GM19328 (cell line): Measurements from ENCODE around the gene LRTM2.

Experiments
- ATAC-seq: cut with Tn5 transposase; IDR thresholded peaks from one replicate; pipeline ENCODE4 v1.9.1; 2021; ENCODE audit warnings: mild to moderate bottlenecking, moderate library complexity; ENCODE audit not compliant: unreplicated experiment

Gene LRTM2

DNA sequence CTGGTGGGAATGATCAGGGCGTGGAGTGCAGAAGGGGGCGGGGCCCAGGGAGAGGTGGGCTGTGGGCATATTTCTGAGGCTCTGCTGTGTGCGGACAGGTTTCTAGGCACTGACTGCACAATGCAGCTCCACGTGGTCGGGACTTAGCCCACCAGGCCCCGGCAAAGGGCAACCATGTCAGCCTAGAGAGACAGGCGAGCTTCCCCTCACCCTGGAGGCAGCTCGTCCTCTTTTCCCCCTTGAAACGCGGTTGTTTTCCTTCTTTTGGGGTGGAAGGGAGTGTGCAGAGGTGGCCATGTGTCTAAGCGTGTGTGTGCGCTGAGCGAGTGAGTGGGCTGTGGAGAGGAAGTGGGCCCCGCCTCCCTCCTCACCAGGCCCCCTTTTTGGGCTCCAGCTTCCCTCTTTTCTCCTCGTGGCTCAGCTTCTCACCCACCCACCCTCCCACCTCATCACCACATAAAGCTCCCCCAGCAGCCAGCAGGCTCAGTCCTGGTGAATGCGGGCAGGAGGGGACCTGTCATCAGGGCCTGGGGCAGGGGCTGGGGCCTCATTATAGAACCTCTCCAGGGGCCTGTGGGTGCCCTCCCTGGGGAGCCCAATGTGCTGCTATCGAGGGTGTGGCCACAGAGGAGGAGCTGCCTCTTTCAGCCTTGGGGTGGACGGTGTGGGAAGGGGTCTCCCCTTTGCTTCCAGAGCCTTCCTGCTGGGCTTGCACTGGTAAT lies 22.0 kb downstream of the LRTM2 start:
- ATAC-seq = no peak

DNA sequence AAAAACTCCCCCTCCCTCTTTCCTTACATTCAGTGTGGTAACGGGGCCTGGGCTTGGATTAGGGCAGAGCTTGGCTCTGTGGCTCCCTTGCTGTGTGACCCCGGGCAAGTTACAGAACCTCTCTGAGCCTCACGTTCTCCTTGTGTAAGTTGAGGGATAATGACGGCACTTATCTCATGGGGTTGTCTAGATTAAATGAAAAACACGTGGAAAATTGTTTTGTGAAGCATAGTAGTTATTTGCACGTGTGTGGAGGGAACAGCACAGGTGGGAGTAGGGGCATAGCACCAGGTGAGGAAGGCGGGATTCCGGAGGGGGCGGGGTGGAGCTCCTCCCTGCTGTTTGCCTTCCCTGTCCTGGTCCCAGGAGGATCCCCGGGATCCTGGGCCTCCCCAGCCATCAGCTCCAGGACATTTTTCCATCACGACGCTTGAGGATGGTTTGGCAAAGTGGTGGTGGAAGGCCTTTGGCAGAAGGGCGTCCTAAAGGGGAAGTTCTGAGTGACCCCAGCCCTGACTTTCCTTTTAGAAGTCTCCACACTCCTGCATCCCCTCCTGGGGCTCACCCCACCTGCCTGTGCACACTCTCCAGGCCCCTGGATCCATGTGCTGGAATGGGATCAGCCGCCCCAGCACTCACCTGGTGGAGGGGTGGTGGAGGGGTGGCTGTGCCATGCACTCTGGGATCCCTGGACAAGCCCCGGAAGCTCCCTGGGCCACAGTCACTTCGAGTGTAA lies 22.7 kb downstream of the LRTM2 start:
- no peak for ATAC-seq

DNA sequence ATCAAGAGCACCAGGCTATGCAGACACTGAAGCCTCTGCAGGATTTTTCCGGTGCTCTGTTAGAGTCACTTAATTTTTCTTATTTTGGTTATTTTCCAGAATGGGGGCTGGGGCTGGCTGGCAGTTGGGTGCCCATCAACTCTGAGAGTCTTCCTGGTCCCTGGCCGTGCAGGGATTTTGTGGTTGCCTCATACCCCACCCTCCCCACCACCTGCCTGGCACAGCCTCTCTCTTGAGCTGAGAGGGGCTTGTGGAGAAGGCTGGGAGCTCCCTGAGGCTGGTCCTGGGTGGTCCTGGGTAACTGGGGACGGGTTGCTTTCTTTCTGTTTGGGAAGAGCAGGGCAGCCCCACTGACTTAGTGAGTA lies 23.3 kb downstream of the LRTM2 start:
- ATAC-seq = no peak

DNA sequence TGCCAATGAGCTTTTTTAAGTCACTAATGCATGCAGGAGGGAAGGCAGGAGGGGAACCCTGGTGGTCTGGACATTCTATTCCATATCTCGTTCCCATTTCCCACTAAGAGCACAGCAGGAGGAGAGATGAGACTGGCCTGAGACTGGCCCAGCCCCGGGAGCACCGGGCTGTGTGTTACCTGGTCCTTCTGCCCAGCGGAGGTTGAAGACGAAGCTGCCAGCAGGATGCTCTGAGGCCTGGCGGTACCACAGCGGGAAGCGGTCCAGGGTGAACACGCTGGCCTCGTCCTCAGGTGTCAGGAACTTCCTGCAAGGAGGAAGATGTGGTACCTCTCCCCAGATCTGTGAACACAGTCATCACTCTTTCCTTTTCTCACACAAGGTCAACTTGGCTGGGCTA lies 23.9 kb downstream of the LRTM2 start:
- ATAC-seq = no peak

DNA sequence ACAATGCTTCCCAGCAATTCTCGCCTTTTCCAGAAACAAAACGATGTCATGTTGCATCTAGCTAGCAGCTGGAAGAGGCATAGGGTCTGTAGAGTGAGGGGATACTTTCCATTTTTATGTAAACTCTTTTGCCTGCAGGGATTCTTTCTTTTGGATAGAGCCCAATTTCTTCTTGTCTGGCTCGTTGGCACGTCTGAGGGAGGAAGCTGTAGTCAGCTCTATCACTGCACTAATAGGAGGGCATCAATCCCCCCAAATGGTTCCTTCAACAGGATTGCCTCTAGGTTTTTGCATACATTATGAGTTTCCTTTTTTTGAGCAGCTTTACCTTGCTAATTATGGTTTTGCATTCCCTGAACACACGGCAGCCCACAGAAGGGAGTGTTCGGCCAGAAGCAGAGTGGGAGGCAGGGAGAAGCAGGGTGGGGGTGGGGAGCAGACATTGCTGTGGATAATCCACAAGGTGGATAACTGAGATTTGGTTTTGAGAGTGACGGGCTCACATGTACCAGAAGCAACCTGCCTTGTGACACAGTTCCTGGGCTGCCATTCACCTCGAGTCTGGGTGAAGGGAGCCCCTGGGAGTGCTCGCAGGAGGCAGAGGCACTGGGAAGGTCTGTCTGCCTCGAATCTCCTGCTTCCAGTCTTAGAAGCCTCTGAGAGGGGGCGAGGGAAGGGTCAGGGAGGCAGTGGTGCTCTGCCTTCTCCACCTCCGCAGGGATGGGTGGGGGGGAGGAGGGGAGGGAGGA lies 24.5 kb downstream of the LRTM2 start:
- no peak for ATAC-seq

DNA sequence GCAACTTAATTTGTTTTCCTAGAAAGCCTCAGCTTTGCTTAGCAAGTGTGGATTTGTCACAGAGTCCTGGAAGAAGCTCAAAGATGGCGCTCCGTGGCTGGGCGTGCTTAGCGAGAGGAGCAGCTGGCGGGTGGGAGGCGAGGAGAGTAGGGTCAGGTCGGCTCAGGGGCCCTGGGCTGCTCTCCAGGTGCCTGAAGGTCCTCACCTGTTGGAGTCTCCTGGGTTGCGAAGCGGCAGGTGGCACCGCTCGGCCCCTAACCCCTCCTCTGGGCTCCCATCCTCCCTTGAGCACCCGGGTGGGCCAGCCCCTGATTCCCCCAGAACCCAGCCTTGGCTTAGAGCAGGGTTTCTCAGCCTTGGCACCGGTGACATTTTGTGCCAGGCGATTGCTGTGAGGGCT lies 25.1 kb downstream of the LRTM2 start:
- no peak for ATAC-seq

DNA sequence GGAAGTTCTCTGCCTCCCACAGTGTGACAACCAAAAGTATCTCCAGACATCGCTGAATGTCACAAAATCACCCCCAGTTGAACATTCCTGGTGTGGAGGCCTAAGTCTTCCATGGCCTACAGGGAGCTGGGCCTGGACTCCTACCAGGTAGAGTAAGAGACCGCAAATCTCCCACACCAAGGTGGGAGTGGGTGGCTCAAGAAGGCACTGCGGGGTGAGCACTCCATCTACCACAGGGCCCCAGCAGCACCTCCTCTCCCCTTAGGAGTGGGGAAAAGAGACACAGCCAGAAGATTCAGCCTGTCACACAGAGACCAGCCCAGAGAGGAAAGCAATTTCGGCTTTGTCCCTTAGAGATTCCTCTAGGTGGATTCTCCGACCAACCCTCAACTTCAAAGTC lies 25.5 kb downstream of the LRTM2 start:
- no peak for ATAC-seq

DNA sequence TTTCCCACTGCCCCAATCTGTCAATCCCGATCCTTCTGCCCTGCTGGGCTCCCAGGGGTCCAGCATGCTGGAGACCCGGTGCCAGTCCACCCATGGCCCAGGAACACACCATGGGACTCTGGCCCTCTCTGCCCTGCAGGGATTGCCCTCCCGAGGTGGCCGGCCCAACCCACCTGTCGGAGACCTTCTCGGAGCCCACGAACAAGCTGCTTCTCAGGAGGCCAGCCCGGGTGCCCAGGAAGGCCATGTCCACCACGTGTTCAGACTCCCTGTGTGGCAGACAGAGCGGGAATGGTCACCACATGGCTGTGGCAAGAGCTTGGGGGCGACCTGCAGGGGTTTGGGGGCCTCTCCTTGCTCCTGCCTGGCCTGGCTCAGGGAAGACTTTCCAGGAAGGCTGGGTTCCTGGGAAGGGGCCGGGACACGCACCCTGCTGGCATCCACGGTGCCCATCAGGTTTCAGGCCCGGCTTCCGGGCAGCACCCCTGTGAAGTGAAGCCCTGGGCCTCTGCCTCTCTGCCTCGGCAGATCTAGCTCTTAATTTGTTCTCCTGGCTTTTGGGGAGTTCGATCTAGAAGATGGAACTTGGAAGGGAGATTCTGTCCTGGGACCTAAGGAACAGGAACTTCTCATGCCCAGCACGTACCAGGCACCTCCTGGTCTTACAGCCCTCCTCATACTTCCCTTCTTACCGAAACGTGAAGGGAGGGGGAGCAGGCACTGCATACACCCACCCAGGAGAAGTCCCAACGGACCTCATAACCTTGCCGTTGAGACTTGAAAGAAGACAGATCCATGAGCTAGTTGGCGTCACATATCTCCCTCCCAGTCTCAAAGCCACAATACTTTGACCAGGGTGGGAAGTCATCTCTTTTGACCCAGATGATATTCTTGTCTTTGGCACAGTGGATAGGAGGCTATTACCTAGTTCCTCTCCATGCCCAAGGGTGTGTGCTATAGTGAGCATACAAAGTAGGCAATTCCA lies 26.3 kb downstream of the LRTM2 start:
- ATAC-seq = no peak

DNA sequence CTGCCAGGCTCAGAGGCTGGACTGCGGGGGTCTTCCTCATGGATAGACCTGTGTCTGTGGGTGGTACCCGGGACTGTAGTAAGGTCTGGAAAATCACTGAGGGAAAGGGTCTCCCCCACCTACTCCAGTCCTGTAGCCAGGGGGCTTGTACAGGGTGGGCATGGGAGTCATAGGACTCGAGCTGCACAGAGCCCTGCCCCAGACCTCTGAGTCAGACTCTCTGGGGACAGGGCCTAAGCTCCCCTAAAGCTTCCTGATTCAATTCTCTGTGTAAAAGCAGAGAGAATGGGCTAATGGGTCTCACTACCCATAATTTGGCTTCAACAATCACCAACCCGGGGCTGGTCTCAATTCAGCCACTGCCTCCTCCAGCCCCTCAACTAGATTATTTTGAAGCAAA lies 27.0 kb downstream of the LRTM2 start:
- ATAC-seq = no peak

DNA sequence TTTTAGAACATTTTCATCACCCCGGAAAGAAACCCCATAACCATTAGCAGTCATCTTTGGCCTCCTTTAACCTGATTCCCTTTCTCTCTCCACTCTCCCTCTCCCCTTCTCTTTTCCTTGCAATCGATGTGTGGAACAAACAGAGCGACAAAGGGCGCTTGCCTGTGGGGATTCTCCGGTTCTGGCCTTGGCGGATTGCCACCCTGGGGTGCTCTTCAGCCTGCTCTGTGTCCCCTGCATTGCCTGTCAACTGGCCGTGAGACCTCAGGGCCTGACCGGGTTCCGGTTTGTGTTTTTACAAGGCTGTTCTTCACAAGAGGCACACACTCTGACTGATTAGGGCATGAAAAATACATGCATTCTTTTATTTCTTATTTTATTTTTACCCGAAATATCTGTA lies 27.8 kb downstream of the LRTM2 start:
- ATAC-seq = no peak

DNA sequence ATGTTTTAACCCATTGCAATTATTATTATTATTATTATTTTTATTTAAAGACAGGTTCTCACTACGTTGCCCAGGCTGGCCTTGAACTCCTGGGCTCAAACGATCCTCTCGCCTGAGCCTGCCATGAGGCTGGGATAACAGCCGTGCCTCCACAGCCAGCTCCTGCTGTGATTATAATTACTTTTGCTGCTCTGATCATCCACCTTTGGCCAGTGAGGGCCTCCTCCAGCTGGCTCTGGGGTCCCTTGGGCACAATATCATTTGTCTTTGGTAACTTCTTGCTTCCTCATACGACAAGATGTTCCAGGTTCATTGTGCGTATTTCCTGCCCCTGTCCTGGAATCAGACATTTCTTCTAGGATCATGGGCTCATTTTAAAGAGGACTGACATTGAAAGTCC lies 28.4 kb downstream of the LRTM2 start:
- ATAC-seq = no peak

DNA sequence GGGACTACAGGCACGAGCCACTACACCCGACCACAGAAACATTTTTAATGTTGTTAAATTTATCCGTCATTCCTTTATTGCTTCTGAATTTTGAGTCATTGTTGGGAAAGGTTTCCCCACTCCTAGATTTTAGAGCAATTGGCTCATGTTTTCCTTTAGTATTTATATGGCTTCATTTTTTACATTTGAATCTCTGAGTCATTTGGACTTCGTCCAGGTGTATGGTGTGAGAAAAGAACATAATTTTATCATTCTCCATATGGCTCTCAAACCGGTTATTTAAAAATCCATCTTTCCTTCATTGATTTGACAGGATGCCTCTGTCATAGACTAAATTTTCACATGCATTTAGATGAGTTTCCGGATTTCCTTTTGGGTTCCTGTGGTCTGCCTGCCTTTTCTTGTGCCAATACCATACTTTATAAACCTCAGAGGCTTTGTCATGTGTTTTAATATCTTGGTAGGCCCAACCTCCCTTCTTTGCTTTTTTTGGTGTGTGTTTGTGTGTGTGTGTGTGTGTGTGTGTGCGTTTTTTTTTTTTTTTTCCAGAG lies 30.9 kb downstream of the LRTM2 start:
- ATAC-seq = no peak

DNA sequence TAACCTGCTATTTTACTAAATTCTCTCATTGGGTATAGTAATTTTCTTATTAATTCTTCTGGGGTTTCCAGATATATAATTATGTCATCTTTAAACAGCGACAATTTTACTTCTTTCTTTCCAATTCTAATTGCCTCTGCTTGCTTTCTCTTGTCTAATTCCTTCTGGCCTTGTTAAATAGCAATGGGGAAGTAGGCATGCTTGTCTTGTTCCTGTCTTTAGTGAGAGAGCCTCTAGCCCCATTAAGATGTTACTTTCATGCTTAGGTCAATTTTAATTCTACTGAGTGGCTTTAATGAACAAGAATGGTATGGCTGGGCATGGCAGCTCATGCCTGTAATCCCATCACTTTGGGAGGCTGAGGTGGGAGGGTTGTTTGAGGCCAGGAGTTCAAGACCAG lies 31.7 kb downstream of the LRTM2 start:
- no peak for ATAC-seq

DNA sequence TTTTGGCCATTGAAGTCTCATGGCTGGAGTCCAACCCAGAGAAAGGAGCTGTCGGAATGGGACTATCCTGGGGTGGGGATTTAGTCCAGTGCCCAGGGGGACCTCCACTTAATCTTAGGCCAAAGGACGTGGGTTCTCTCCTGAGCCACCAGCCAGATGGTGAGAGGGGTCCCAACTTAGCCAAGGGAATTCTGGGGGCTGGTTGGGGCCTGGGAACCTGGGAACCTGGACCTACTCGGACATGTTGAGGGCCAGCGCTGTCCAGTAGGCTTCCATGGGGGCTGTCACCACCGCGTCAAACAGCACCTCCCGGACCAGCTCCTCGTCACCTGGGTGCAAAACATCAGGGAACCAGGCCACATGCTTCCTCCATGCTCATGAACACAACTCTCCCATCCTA lies 33.4 kb downstream of the LRTM2 start:
- no peak for ATAC-seq

DNA sequence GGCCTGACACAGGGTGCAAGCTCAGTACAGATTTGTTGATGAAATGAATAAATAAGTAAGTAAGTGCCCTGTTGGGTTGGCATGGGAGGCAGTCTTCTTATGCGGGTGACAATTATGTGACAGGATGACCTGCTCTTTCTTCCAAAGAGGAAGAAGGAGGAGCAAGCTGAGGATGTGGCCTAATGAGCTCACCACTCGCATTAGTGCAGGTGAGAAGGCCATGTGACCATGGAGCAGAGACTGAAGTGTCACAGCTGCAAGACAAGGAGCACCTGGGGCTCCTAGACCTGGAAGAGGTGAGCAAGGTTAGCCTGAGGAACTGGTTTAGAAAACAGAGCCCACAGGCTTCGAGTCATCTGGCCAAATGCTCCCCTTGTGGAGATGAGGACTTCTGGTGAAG lies 34.9 kb downstream of the LRTM2 start:
- ATAC-seq = no peak

DNA sequence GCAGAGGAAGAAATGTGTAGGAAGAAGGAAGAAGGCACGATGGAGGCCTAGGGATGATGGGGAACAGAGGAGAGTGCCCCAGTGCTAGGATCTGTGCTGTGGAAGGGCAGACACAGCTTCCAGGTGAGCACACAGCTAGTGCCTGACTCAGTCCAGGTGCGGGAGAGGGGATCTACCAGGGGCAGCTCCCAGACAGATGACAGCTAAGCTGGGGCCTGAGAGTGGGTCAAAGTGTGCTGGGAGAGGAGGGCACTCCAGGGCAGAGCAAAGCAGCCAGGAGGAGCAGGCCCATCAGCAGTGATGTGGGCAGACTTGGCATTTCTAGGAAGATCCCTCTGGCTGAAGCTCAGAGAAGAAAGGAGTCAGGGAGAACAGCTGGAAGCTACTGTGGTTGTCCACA lies 36.7 kb downstream of the LRTM2 start:
- ATAC-seq = no peak

DNA sequence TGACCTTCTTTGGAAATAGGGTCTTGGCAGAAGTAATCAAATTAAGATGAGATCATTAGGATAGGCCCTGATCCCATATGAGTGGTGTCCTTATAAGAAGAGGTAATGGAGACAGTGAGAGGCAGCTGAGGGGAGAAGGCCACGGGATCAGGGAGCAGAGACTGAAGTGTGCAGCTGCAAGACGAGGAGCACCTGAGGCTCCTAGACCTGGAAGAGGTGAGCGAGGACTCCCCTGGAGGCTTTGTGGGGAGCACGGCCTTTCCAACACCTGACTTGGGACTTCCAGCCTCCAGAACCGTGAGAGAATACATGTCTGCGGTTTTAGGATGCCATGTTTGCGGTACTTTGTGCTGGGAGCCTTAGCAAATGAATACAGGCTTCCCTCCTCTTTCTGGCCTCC lies 37.5 kb downstream of the LRTM2 start:
- ATAC-seq = no peak

DNA sequence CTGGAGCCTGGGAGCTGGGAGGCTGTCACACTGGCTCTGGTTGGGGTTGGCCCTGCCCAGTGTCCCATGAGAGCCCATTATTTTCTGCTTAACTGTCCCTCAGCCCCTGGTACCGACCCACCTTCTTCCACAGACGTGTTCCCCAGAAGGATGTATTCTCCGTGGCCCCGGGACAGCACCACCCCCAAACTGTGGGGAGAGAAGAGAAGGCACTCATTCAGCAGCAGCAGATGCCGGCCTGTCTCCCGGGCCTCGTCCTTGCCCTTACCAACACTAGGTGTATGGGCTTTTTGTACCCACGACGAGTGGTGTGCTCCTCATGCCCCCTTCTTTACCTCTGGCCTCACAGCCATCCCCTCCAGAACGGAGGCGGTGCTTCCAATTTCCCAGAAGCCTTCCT lies 38.1 kb downstream of the LRTM2 start:
- no peak for ATAC-seq

DNA sequence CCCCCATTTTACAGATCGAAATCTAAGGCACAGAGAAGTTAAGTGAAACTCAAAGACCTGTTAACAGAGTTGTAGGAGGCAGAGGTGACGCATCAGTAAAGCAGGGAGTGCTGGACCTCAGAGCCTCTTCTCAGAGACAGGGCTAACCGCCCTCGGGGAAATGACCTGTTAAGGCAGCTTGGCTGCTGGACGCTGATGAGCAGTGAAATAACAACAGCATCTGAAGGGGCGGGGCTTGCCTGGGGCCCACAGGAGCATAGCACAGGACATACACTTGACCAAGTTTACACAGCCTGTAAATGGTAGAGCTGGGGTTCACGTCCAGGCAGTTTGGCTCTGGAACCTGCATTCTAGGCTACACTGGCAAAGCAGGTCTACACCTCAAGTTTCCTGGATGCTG lies 39.3 kb downstream of the LRTM2 start:
- ATAC-seq = no peak

DNA sequence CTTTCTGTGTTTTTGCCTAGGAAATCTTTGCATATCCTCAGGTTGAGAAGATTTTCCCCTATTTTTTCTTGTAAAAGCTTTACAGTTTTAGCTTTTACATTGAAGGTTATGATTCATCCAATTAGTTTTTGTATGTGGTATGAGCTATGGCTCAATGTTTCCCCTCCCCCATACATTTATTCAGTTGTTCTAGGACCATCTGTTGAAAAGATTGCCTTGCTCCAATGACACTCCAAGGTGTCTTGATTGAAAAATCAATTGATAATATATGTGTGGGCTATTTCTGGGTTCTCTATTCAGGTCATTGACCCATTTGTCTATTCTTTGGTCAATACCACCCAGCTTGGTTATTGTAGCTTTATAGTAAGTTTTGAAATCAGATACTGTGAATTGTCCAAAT lies 42.6 kb downstream of the LRTM2 start:
- no peak for ATAC-seq

DNA sequence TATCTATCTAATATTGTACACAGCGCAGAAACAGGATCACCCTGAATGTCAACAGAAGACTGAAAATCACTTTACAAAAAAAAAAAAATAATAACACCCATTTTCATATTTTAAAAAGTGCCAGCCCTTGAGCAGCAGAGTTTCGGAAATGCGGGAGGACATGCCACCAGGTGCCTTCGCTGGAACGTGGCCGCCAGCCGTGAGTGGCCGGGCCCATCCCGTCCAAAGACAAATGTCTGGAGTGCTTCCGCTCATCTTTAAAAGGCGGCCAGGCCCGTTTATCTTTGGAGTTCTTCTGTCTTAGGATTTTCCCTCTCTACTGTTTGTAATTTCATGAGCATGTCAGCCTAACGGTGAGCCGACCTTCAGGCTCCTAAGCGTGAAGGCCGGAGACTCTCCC lies 43.5 kb downstream of the LRTM2 start:
- ATAC-seq = no peak
